Fibroblast of lung (primary cell): ENCODE results near the gene ZNF507.

Experiments
- EZH2 ChIP-seq: IDR thresholded peaks from 2 replicates; pipeline ENCODE4 v1.5.1; 2012; ENCODE audit warnings: low read length, control low read depth, mild to moderate bottlenecking; ENCODE audit errors: missing control alignments
- TF ChIP-seq, protein P1 (sequence below), 2 donors: IDR thresholded peaks in 1 of 2; conservative IDR thresholded peaks in 1 of 2; 1 replicate in 1 of 2; 2 replicates in 1 of 2; pipeline ENCODE4 v1.5.1; 2011 to 2012; ENCODE audit warnings: low read length in 2 of 2, control low read depth in 1 of 2, inconsistent platforms in 1 of 2, low read depth in 1 of 2, mild to moderate bottlenecking in 1 of 2

DNA sequence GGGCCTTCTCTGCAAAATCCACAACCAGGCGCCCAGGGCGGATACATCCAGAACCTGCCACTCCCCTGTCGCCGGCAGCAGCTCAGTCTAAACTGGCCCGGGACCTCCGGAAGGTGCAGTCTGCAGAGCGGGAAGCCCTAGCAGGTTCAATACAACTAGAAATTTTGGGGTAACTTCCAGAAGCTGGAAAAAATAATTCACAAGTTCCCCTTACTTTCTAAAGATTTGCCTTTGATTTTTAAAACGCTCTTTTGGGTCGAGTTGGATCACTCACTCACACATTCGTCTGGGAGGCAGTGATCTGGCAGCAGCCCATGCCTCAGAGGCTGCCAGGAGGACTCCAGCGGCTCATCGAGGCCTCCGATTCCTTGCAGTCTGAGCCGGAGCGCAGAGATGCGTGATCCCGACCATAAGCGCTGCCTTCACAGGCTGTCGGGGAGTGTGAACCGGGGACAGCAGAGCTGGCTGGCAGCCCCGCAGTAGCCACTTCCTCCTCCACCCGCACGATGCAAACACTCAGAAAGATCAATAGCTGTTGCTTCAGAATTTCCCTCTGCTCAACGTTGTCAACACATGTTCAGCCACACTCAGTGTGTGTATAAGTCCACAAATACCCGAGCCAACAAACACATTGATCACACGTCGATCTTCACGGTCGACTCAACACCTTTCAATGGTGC is 35.6 kb upstream of the ZNF507 start:
- no peak for TF ChIP-seq EZH2
- TF ChIP-seq, protein P1, sequence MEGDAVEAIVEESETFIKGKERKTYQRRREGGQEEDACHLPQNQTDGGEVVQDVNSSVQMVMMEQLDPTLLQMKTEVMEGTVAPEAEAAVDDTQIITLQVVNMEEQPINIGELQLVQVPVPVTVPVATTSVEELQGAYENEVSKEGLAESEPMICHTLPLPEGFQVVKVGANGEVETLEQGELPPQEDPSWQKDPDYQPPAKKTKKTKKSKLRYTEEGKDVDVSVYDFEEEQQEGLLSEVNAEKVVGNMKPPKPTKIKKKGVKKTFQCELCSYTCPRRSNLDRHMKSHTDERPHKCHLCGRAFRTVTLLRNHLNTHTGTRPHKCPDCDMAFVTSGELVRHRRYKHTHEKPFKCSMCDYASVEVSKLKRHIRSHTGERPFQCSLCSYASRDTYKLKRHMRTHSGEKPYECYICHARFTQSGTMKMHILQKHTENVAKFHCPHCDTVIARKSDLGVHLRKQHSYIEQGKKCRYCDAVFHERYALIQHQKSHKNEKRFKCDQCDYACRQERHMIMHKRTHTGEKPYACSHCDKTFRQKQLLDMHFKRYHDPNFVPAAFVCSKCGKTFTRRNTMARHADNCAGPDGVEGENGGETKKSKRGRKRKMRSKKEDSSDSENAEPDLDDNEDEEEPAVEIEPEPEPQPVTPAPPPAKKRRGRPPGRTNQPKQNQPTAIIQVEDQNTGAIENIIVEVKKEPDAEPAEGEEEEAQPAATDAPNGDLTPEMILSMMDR (conservative IDR thresholded peaks at IDR 0.05 in 1 of 2, IDR thresholded peaks at IDR 0.05 in 1 of 2; ENCODE audit: low read depth in 1 of 2, low read length in 2 of 2), result no peak
